GM12875 (cell line): Measurements from ENCODE around the gene AHCYL2.
"Not testable (repeated sequence)": the region's sequence is repeated elsewhere in the genome, so short reads cannot be mapped to it uniquely, and the experiment has no call there.

Experiments
- H3K4me3 ChIP-seq: one replicate; pipeline ENCODE4 v1.5.1; 2011; ENCODE audit warnings: low read depth, low read length, control low read depth
- CTCF ChIP-seq: IDR thresholded peaks from 2 replicates; pipeline ENCODE4 v1.5.1; 2011; ENCODE audit warnings: low read depth, mild to moderate bottlenecking, control low read depth, inconsistent platforms, low read length, moderate library complexity, borderline replicate concordance; ENCODE audit not compliant: insufficient read depth

The AHCYL2 gene

GRCh38 chr7:129394982-129395914, 170.4 kb downstream of the AHCYL2 start:
- no peak for TF ChIP-seq CTCF

GRCh38 chr7:129401228-129401966, 176.6 kb downstream of the AHCYL2 start:
- H3K4me3 ChIP-seq: no peak overlapping the region
- TF ChIP-seq CTCF: no peak

More at GRCh38 chr7:129394982-129395914, 170.4 kb downstream of the AHCYL2 start:
- no peak overlapping the region for H3K4me3 ChIP-seq

- no peak overlapping the region for H3K4me3 ChIP-seq
- TF ChIP-seq CTCF: peak; percentile 26; the same call in 1 of the 2 replicates
These were observed 177.4 kb downstream of the AHCYL2 start for GRCh38 chr7:129401967-129402860.

- no peak for TF ChIP-seq CTCF
These were observed 180.7 kb downstream of the AHCYL2 start for GRCh38 chr7:129405527-129405926.

GRCh38 chr7:129410238-129410637, 185.4 kb downstream of the AHCYL2 start:
- H3K4me3 ChIP-seq: not testable (repeated sequence)

More at GRCh38 chr7:129405527-129405926, 180.7 kb downstream of the AHCYL2 start:
- no peak overlapping the region for H3K4me3 ChIP-seq

- no peak overlapping the region for H3K4me3 ChIP-seq
- no peak for TF ChIP-seq CTCF
These were observed 187.7 kb downstream of the AHCYL2 start for GRCh38 chr7:129412501-129412900.

GRCh38 chr7:129417073-129417472, 192.2 kb downstream of the AHCYL2 start:
- no peak overlapping the region for H3K4me3 ChIP-seq
- no peak for TF ChIP-seq CTCF
